H1 (cell line): ENCODE measurements around the gene PRKAR1B. TPM values are rescaled to one million over a fixed set of nuclear protein-coding genes. Genes with fewer than 3 reads are reported as not detected.
A peak's percentile ranks its signal among the peaks of the same experiment; 100 is the strongest.

Experiments used
- CTCF ChIA-PET: fragments of 300-600 bp; sonication (Branson Sonifier 250); formaldehyde crosslinking; loops from one replicate; lab custom pipeline; 2021; ENCODE audit not compliant: partially characterized antibody; lab: Charles Lee
- POLR2A ChIA-PET: fragments of 300-600 bp; sonication (Branson Sonifier 250); formaldehyde crosslinking; loops from one replicate; lab custom pipeline; 2021; ENCODE audit warnings: inconsistent platforms; ENCODE audit not compliant: partially characterized antibody; lab: Charles Lee
- DNase-seq, 2 experiments: peaks; one replicate each; pipeline versions ENCODE4 v3.0.0 to v3.0.0-alpha.2; 2010 to 2022; ENCODE audit warnings: low spot score in 2 of 2, low read depth in 1 of 2, mixed read lengths in 1 of 2
- FAIRE-seq: peaks from 2 replicates; lab custom pipeline; 2011; peaks lifted over from hg19 to GRCh38; lab: Jason Lieb, UNC
- H2AFZ ChIP-seq: 2 replicates; pipeline ENCODE4 v1.8.1; 2012; ENCODE audit warnings: low read length, inconsistent platforms
- H2AK5ac ChIP-seq: 2 replicates; pipeline ENCODE4 v1.6.1; 2013; ENCODE audit warnings: low read depth, low read length
- H2BK120ac ChIP-seq: replicated peaks from 2 replicates; pipeline ENCODE3; 2013; ENCODE audit warnings: low read depth, low read length, inconsistent platforms
- H2BK12ac ChIP-seq: 2 replicates; pipeline ENCODE4 v1.6.1; 2013; ENCODE audit warnings: low read depth, low read length
- H2BK15ac ChIP-seq: 2 replicates; pipeline ENCODE4 v1.6.1; 2013; ENCODE audit warnings: low read length
- H2BK20ac ChIP-seq: 2 replicates; pipeline ENCODE4 v1.6.1; 2013; ENCODE audit warnings: low read length
- H2BK5ac ChIP-seq: 2 replicates; pipeline ENCODE4 v1.6.1; 2013; ENCODE audit warnings: low read depth, low read length
- H3K14ac ChIP-seq: 2 replicates; pipeline ENCODE4 v1.6.1; 2013; ENCODE audit warnings: inconsistent platforms; ENCODE audit not compliant: insufficient read length
- H3K18ac ChIP-seq: 2 replicates; pipeline ENCODE4 v1.6.1; 2013; ENCODE audit warnings: low read length; ENCODE audit errors: extremely low read depth
- H3K23ac ChIP-seq: 2 replicates; pipeline ENCODE4 v1.6.1; 2013; ENCODE audit warnings: inconsistent platforms; ENCODE audit not compliant: insufficient read length
- H3K23me2 ChIP-seq: 2 replicates; pipeline ENCODE4 v1.6.1; 2013; ENCODE audit warnings: low read depth, low read length
- H3K27ac ChIP-seq: 2 replicates; pipeline ENCODE4 v1.6.1; 2011; ENCODE audit warnings: low read depth, low read length, inconsistent platforms
- H3K27me3 ChIP-seq, 4 experiments: replicated peaks in 1 of 4; 1 replicate in 1 of 4; 2 replicates in 3 of 4; pipeline versions ENCODE4 v1.6.1 to v1.8.1; 2011 to 2013; ENCODE audit warnings: low read length in 3 of 4, mild to moderate bottlenecking in 3 of 4, inconsistent platforms in 2 of 4, mixed read lengths in 2 of 4, moderate library complexity in 1 of 4; ENCODE audit not compliant: control insufficient read depth in 3 of 4, insufficient read depth in 3 of 4; ENCODE audit errors: extremely low read depth in 1 of 4
- H3K36me3 ChIP-seq, 4 experiments: 2 replicates each; pipeline versions ENCODE4 v1.6.1 to v1.8.1; 2011 to 2013; ENCODE audit warnings: mild to moderate bottlenecking in 4 of 4, low read length in 3 of 4, moderate library complexity in 2 of 4, control low read depth in 1 of 4, inconsistent platforms in 1 of 4; ENCODE audit not compliant: insufficient read depth in 4 of 4, control insufficient read depth in 2 of 4
- H3K4ac ChIP-seq: replicated peaks from 2 replicates; pipeline ENCODE3; 2013; ENCODE audit warnings: low read length, low read depth, mixed read lengths, inconsistent platforms; ENCODE audit not compliant: insufficient read length
- H3K4me1 ChIP-seq, 4 experiments: replicated peaks in 1 of 4; 1 replicate in 1 of 4; 2 replicates in 3 of 4; pipeline versions ENCODE4 v1.6.1 to v1.8.1; 2011 to 2013; ENCODE audit warnings: low read length in 3 of 4, inconsistent platforms in 2 of 4, mixed read lengths in 1 of 4; ENCODE audit not compliant: insufficient read depth in 4 of 4, control insufficient read depth in 3 of 4
- H3K4me2 ChIP-seq, 2 experiments: 2 replicates each; pipeline versions ENCODE4 v1.6.1 to v1.8.1; 2011 to 2013; ENCODE audit warnings: low read depth in 2 of 2, low read length in 2 of 2, control low read depth in 1 of 2, inconsistent platforms in 1 of 2, mild to moderate bottlenecking in 1 of 2; ENCODE audit not compliant: insufficient read depth in 1 of 2
- H3K4me3 ChIP-seq, 4 experiments: fragments of 200-600, 300-600 bp in 1 of 4; sonication (generic), shearing (Covaris generic), sonication (Bioruptor Twin) in 1 of 4; 2 replicates each; pipeline versions ENCODE4 v1.5.1 to v1.8.1; 2011 to 2016; ENCODE audit warnings: low read length in 4 of 4, low read depth in 3 of 4, control low read depth in 2 of 4, inconsistent platforms in 2 of 4, mild to moderate bottlenecking in 2 of 4, mixed read lengths in 1 of 4, moderate library complexity in 1 of 4; ENCODE audit not compliant: insufficient read depth in 2 of 4; ENCODE audit errors: extremely low read depth in 1 of 4
- H3K56ac ChIP-seq: replicated peaks from 2 replicates; pipeline ENCODE3; 2013; ENCODE audit warnings: low read depth, mild to moderate bottlenecking, mixed read lengths, low read length, inconsistent platforms; ENCODE audit not compliant: insufficient read length
- H3K79me1 ChIP-seq: 2 replicates; pipeline ENCODE4 v1.6.1; 2013; ENCODE audit warnings: low read depth, low read length, control low read depth
- H3K79me2 ChIP-seq, 2 experiments: 2 replicates each; pipeline versions ENCODE4 v1.6.1 to v1.8.1; 2012 to 2013; ENCODE audit warnings: low read length in 2 of 2, mild to moderate bottlenecking in 2 of 2, inconsistent platforms in 1 of 2; ENCODE audit not compliant: insufficient read depth in 2 of 2, control insufficient read depth in 1 of 2
- H3K9ac ChIP-seq, 4 experiments: replicated peaks in 1 of 4; 1 replicate in 1 of 4; 2 replicates in 3 of 4; pipeline versions ENCODE4 v1.6.1 to v1.8.1; 2011 to 2013; ENCODE audit warnings: low read depth in 3 of 4, low read length in 3 of 4, control low read depth in 2 of 4, mild to moderate bottlenecking in 2 of 4, moderate library complexity in 2 of 4, inconsistent platforms in 1 of 4; ENCODE audit errors: extremely low read depth in 1 of 4
- H3K9me3 ChIP-seq, 2 experiments: 2 replicates each; pipeline versions ENCODE4 v1.6.1 to v1.8.1; 2012 to 2013; ENCODE audit warnings: mild to moderate bottlenecking in 2 of 2, moderate library complexity in 2 of 2, control low read depth in 1 of 2, inconsistent platforms in 1 of 2, low read depth in 1 of 2, low read length in 1 of 2, mixed read lengths in 1 of 2; ENCODE audit not compliant: insufficient read depth in 2 of 2
- H4K20me1 ChIP-seq, 2 experiments: replicated peaks in 1 of 2; 2 replicates each; pipeline versions ENCODE3 to v1.8.1; 2011 to 2013; ENCODE audit warnings: inconsistent platforms in 2 of 2, low read length in 2 of 2, mild to moderate bottlenecking in 1 of 2; ENCODE audit not compliant: insufficient read depth in 2 of 2, control insufficient read depth in 1 of 2
- H4K5ac ChIP-seq: 2 replicates; pipeline ENCODE4 v1.6.1; 2013; ENCODE audit warnings: low read length, low read depth, mixed read lengths, inconsistent platforms; ENCODE audit not compliant: insufficient read length
- H4K8ac ChIP-seq: 2 replicates; pipeline ENCODE4 v1.8.0; 2013; ENCODE audit warnings: mild to moderate bottlenecking, moderate library complexity, low read length, inconsistent platforms; ENCODE audit not compliant: insufficient read depth; ENCODE audit errors: extremely low read depth
- H4K91ac ChIP-seq: replicated peaks from 2 replicates; pipeline ENCODE3; 2013; ENCODE audit warnings: low read length, mixed read lengths, inconsistent platforms; ENCODE audit not compliant: insufficient read length
- SIX5 ChIP-seq: IDR thresholded peaks from 2 replicates; pipeline ENCODE4 v1.6.1; 2011; ENCODE audit warnings: mild to moderate bottlenecking, low read depth, low read length
- WGBS, 2 experiments: shearing (Covaris generic) in 1 of 2; methylation state at CpG; one replicate each; pipeline versions ENCODE4 v1.1.6 to v1.1.7; 2013 to 2015; ENCODE audit warnings: low lambda C conversion rate in 2 of 2, mixed read lengths in 2 of 2, inconsistent platforms in 1 of 2, low coverage in 1 of 2, missing lambda C conversion rate in 1 of 2; ENCODE audit not compliant: insufficient replicate concordance in 2 of 2, insufficient coverage in 1 of 2, insufficient read length in 1 of 2; ENCODE audit errors: extremely low coverage in 1 of 2, missing lambda C conversion rate in 1 of 2; 5-methylcytosine and 5-hydroxymethylcytosine counted together
- polyA plus RNA-seq, 7 experiments: library from polyadenylated mRNA; depleted of rRNA in 3 of 7; stranded (reverse) in 5 of 7; unstranded in 2 of 7; fragments of >200 nt in 5 of 7; fragments of 200-250 nt in 2 of 7; gene quantifications; 1 replicate in 5 of 7; 2 replicates in 1 of 7; 4 replicates in 1 of 7; pipeline versions ENCODE4 v1.2.1 to v1.2.3, GENCODE V29; 2011 to 2013; ENCODE audit warnings: missing spikeins in 2 of 7, mixed read lengths in 2 of 7
- total RNA-seq: library from RNA; stranded (reverse); fragmentation: NEBNext Ultra II Directional; extraction: Animal tissue kit (Norgen Biotek cat#: 25700); gene quantifications from 2 replicates; pipeline ENCODE4 v1.2.1, GENCODE V29; 2021
- TF ChIP-seq, protein P1 (sequence below): IDR thresholded peaks from 2 replicates; pipeline ENCODE4 v1.6.1; 2012; ENCODE audit warnings: inconsistent platforms
- TF ChIP-seq, protein P2 (sequence below), 3 experiments: IDR thresholded peaks; 1 replicate in 2 of 3; 2 replicates in 1 of 3; pipeline versions ENCODE4 v1.5.1 to v1.6.1; 2011; ENCODE audit warnings: low read length in 3 of 3, mild to moderate bottlenecking in 3 of 3, inconsistent platforms in 2 of 3, low read depth in 1 of 3, moderate library complexity in 1 of 3; ENCODE audit not compliant: insufficient read depth in 1 of 3; ENCODE audit errors: control extremely low read depth in 1 of 3

Gene PRKAR1B
- total and polyA plus RNA-seq, 2 of the 8 experiments (the other 6 are each of a cell fraction or from before 2014, with no cell fraction given): 12.3 to 55.7 TPM

DNA sequence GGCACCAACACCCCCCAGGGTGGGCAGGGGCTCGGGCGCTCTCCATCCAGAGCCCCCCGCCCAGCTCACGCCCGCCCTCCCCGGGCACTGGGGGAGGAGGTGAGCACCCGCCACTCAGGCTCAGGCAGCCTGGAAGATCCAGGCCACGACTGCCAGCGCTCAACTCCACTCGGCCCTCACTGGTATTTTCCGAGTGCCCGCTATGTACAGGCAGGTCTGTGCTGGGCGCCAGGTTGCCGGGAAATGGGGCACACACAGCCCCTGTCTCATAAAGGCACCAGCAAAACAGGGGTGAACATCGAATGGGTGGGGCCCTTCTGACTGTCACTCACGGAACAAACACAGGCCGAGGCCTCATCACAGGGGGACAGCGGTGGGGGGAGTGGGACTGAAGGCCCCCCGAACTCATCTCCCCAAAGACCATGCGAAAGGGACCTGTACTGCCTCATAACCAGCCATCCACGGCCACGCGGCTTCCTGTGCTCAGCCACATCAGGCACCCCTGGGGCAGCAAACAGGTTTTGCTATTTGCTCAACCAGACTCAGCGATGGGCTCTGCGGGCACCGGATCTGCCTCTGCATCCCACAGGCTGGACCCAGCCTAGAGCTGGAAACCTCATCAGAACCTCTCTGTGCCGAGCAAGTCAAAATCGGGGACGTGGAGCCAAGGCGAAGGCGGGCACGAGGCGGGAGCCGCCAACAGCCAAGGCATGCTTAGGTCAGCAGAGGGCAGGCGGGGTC lies 99.2 kb downstream of the PRKAR1B start:
- Histone ChIP-seq H3K4ac (no peak overlapping the region), H3K36me3 (no peaks in the 10 kb centered on the region), H3K79me1 (no peaks in the 10 kb centered on the region), H3K23ac (no peak overlapping the region), H4K91ac (no peak overlapping the region), H2BK15ac (no peak overlapping the region), H2BK120ac (no peak overlapping the region), H2BK5ac (no peak overlapping the region), H3K4me2 (no peak overlapping the region), H3K27me3 (no peaks in the 10 kb centered on the region), H3K4me1 (no peaks in the 10 kb centered on the region; a peak in 1 of 7 replicates), H3K27ac (no peak overlapping the region)
- WGBS, 2 experiments: 93% methylated on average over 27 of the region's 35 CpGs; no CpG with 5 or more reads in 1 of the 2 experiments
- CTCF ChIA-PET: interaction anchor here (0.8 kb wide), 1 partner anchor 100 kb away, joined by 4 read pairs; no protein-coding TSS in a partner anchor
- TF ChIP-seq, protein P1, sequence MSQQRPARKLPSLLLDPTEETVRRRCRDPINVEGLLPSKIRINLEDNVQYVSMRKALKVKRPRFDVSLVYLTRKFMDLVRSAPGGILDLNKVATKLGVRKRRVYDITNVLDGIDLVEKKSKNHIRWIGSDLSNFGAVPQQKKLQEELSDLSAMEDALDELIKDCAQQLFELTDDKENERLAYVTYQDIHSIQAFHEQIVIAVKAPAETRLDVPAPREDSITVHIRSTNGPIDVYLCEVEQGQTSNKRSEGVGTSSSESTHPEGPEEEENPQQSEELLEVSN: 0 out of 2 replicates have a peak, but pooled peaks have one; percentile 9
- no peak for TF ChIP-seq SIX5
- TF ChIP-seq, protein P2, sequence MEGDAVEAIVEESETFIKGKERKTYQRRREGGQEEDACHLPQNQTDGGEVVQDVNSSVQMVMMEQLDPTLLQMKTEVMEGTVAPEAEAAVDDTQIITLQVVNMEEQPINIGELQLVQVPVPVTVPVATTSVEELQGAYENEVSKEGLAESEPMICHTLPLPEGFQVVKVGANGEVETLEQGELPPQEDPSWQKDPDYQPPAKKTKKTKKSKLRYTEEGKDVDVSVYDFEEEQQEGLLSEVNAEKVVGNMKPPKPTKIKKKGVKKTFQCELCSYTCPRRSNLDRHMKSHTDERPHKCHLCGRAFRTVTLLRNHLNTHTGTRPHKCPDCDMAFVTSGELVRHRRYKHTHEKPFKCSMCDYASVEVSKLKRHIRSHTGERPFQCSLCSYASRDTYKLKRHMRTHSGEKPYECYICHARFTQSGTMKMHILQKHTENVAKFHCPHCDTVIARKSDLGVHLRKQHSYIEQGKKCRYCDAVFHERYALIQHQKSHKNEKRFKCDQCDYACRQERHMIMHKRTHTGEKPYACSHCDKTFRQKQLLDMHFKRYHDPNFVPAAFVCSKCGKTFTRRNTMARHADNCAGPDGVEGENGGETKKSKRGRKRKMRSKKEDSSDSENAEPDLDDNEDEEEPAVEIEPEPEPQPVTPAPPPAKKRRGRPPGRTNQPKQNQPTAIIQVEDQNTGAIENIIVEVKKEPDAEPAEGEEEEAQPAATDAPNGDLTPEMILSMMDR (IDR thresholded peaks at IDR 0.05; ENCODE audit: control extremely low read depth in 1 of 3, insufficient read depth in 1 of 3, low read depth in 1 of 3, low read length in 3 of 3): peak in 2 of 3 experiments; percentile 17 to 32; a peak in 2 of 4 replicates
- TF ChIP-seq, all 59 proteins: peak for 2
- POLR2A ChIA-PET: interaction anchor here (0.6 kb wide), 1 partner anchor 251 kb away, joined by 3 read pairs; no protein-coding TSS in a partner anchor
- no peak overlapping the region for H3K56ac ChIP-seq
- FAIRE-seq (no peak), DNase-seq (no peak)
- no peak overlapping the region for H2BK20ac ChIP-seq
- H3K14ac ChIP-seq: no peak overlapping the region
- H4K20me1 ChIP-seq: no peaks in the 10 kb centered on the region
- no peaks in the 10 kb centered on the region; a peak in 1 of 4 replicates for H3K79me2 ChIP-seq
- H2AK5ac ChIP-seq: no peak overlapping the region
- no peak overlapping the region for H3K18ac ChIP-seq
- H3K9me3 ChIP-seq: peaks cover 0 to 6% of the 10 kb centered on the region in 2 experiments; a peak in 2 of 4 replicates
- H3K9ac ChIP-seq: no peak overlapping the region
- no peak overlapping the region for H3K4me3 ChIP-seq
- peak overlapping the region; percentile 83; the same call in 1 of the 2 replicates for H4K8ac ChIP-seq
- H2AFZ ChIP-seq: no peak overlapping the region
- no peak overlapping the region for H2BK12ac ChIP-seq
- H3K23me2 ChIP-seq: no peaks in the 10 kb centered on the region
- no peak overlapping the region for H4K5ac ChIP-seq
